Activated CD4-positive, alpha-beta memory T cell treated with anti-CD3 and anti-CD28 coated beads, Interleukin-2, amount 10 ng/mL, durations not matched to agents 7 days and 5 days (primary cell): ENCODE data around the gene IRF4. TPM values are rescaled to one million over a fixed set of nuclear protein-coding genes. Genes with fewer than 3 reads are reported as not detected.

ENCODE experiments used
- CTCF ChIA-PET: fragments of 350-600 bp; sonication (Branson Sonifier 250); formaldehyde crosslinking; loops from one replicate; lab custom pipeline; 2021; ENCODE audit warnings: antibody characterized with exemption, inconsistent platforms; lab: Charles Lee
- POLR2A ChIA-PET: fragments of 350-600 bp; sonication (Branson Sonifier 250); formaldehyde crosslinking; loops from one replicate; lab custom pipeline; 2021; ENCODE audit warnings: antibody characterized with exemption; lab: Charles Lee
- DNase-seq: peaks from one replicate; pipeline ENCODE4 v3.0.0-alpha.2; 2020
- H3K27ac Mint-ChIP-seq: one replicate; pipeline ENCODE4 v1.8.0; 2021; ENCODE audit warnings: mild to moderate bottlenecking, mixed read lengths
- H3K27me3 Mint-ChIP-seq: one replicate; pipeline ENCODE4 v1.8.0; 2021; ENCODE audit warnings: mixed read lengths
- H3K36me3 Mint-ChIP-seq: one replicate; pipeline ENCODE4 v1.8.0; 2021; ENCODE audit warnings: low read depth, mixed read lengths
- H3K4me1 Mint-ChIP-seq: one replicate; pipeline ENCODE4 v1.8.0; 2021; ENCODE audit warnings: mixed read lengths
- H3K4me3 Mint-ChIP-seq: one replicate; pipeline ENCODE4 v1.8.0; 2021; ENCODE audit warnings: mild to moderate bottlenecking, mixed read lengths
- H3K9me3 Mint-ChIP-seq: one replicate; pipeline ENCODE4 v1.8.0; 2021; ENCODE audit warnings: mixed read lengths
- total RNA-seq, 2 experiments: library from RNA; stranded (reverse); gene quantifications; one replicate each; pipeline ENCODE4 v1.2.3, GENCODE V29; 2021

Gene IRF4
- total RNA-seq = 100 to 1,000 TPM; 171 to 178 TPM

GRCh38 chr6:391559-392440, at the start of gene IRF4:
IRF4 (plus strand) TSS chr6:391752; CDS start chr6:393153, 1,401 bp downstream.
- peaks cover 56% of the 10 kb centered on the region for H3K4me1 Mint-ChIP-seq
- H3K36me3 Mint-ChIP-seq = peaks cover 39% of the 10 kb centered on the region
- DNase-seq = peak; percentile 76
- H3K27me3 Mint-ChIP-seq = no peaks in the 10 kb centered on the region
- peak within 1 kb of the TSS; percentile 98 for H3K27ac Mint-ChIP-seq
- POLR2A ChIA-PET = interaction anchor here (0.6 to 8.3 kb wide), 54 partner anchors 9 to 1136 kb away, joined by 3 to 328 read pairs (median 6); partner anchors contain the start of genes DUSP22 and EXOC2
- H3K4me3 Mint-ChIP-seq = peak within 1 kb of the TSS; percentile 98
- no peaks in the 10 kb centered on the region for H3K9me3 Mint-ChIP-seq
- CTCF ChIA-PET = interaction anchor here (0.5 to 7.3 kb wide), 17 partner anchors 13 to 281 kb away, joined by 3 to 57 read pairs (median 4); no protein-coding TSS in a partner anchor

- H3K36me3 Mint-ChIP-seq = peaks cover 14% of the 10 kb centered on the region
- no peak for DNase-seq
- ChIA-PET POLR2A (interaction anchor here (1.1 kb wide), 1 partner anchor 49 kb away, joined by 5 read pairs; no protein-coding TSS in a partner anchor), CTCF (interaction anchor here (1.4 to 2.8 kb wide), 2 partner anchors 126 to 153 kb away, joined by 3 to 13 read pairs; no protein-coding TSS in a partner anchor)
- peaks cover 44% of the 10 kb centered on the region for H3K4me1 Mint-ChIP-seq
- H3K27me3 Mint-ChIP-seq = no peaks in the 10 kb centered on the region
- no peak overlapping the region for H3K27ac Mint-ChIP-seq
- H3K4me3 Mint-ChIP-seq = no peak overlapping the region
- H3K9me3 Mint-ChIP-seq = no peaks in the 10 kb centered on the region
Measured at GRCh38 chr6:341914-342831, 49.4 kb upstream of the IRF4 start.

GRCh38 chr6:342832-343179, 48.7 kb upstream of the IRF4 start:
- no peaks in the 10 kb centered on the region for H3K9me3 Mint-ChIP-seq
- no peak for DNase-seq
- no peak overlapping the region for H3K4me3 Mint-ChIP-seq
- ChIA-PET POLR2A (no interaction called here), CTCF (no interaction called here)
- H3K36me3 Mint-ChIP-seq = peaks cover 13% of the 10 kb centered on the region
- H3K4me1 Mint-ChIP-seq = peaks cover 38% of the 10 kb centered on the region
- H3K27me3 Mint-ChIP-seq = no peaks in the 10 kb centered on the region
- H3K27ac Mint-ChIP-seq = no peak overlapping the region

- peaks cover 32% of the 10 kb centered on the region for H3K4me1 Mint-ChIP-seq
- no peaks in the 10 kb centered on the region for H3K27me3 Mint-ChIP-seq
- no peak overlapping the region for H3K4me3 Mint-ChIP-seq
- H3K9me3 Mint-ChIP-seq = no peaks in the 10 kb centered on the region
- H3K36me3 Mint-ChIP-seq = peaks cover 11% of the 10 kb centered on the region
- ChIA-PET CTCF (no interaction called here), POLR2A (no interaction called here)
- H3K27ac Mint-ChIP-seq = no peak overlapping the region
- no peak for DNase-seq
Measured at GRCh38 chr6:343226-343935, 48.2 kb upstream of the IRF4 start.

GRCh38 chr6:343960-344815, 47.4 kb upstream of the IRF4 start:
- H3K9me3 Mint-ChIP-seq = no peaks in the 10 kb centered on the region
- H3K4me1 Mint-ChIP-seq = peaks cover 25% of the 10 kb centered on the region
- no peaks in the 10 kb centered on the region for H3K27me3 Mint-ChIP-seq
- no peak for DNase-seq
- ChIA-PET CTCF (interaction anchor here (1.0 kb wide), 1 partner anchor 20 kb away, joined by 3 read pairs; no protein-coding TSS in a partner anchor), POLR2A (interaction anchor here (1.2 to 1.3 kb wide), 2 partner anchors 56 to 88 kb away, joined by 3 read pairs; no protein-coding TSS in a partner anchor)
- H3K4me3 Mint-ChIP-seq = no peak overlapping the region
- H3K27ac Mint-ChIP-seq = no peak overlapping the region
- H3K36me3 Mint-ChIP-seq = peaks cover 14% of the 10 kb centered on the region

- Mint-ChIP-seq H3K36me3 (peaks cover 14% of the 10 kb centered on the region), H3K27ac (no peak overlapping the region), H3K4me3 (no peak overlapping the region), H3K4me1 (peaks cover 19% of the 10 kb centered on the region), H3K9me3 (no peaks in the 10 kb centered on the region), H3K27me3 (no peaks in the 10 kb centered on the region)
- no peak for DNase-seq
- POLR2A ChIA-PET = interaction anchor here (1.2 to 1.3 kb wide), 2 partner anchors 55 to 89 kb away, joined by 3 read pairs; no protein-coding TSS in a partner anchor
- CTCF ChIA-PET = interaction anchor here (0.6 to 1.0 kb wide), 3 partner anchors 20 to 280 kb away, joined by 3 read pairs; no protein-coding TSS in a partner anchor
Measured at GRCh38 chr6:344816-345340, 46.7 kb upstream of the IRF4 start.

GRCh38 chr6:345747-346385, 45.7 kb upstream of the IRF4 start:
- no peak for DNase-seq
- H3K4me1 Mint-ChIP-seq = peaks cover 10% of the 10 kb centered on the region
- H3K27me3 Mint-ChIP-seq = no peaks in the 10 kb centered on the region
- CTCF ChIA-PET = no interaction called here
- POLR2A ChIA-PET = no interaction called here
- H3K4me3 Mint-ChIP-seq = no peak overlapping the region
- no peaks in the 10 kb centered on the region for H3K9me3 Mint-ChIP-seq
- H3K36me3 Mint-ChIP-seq = peaks cover 11% of the 10 kb centered on the region
- H3K27ac Mint-ChIP-seq = no peak overlapping the region

GRCh38 chr6:346386-347030, 45.0 kb upstream of the IRF4 start:
- H3K4me1 Mint-ChIP-seq = peaks cover 8% of the 10 kb centered on the region
- POLR2A ChIA-PET = no interaction called here
- CTCF ChIA-PET = no interaction called here

GRCh38 chr6:347232-347631, 44.3 kb upstream of the IRF4 start:
- Mint-ChIP-seq H3K27ac (no peak overlapping the region), H3K9me3 (no peaks in the 10 kb centered on the region), H3K4me1 (peaks cover 2% of the 10 kb centered on the region), H3K27me3 (no peaks in the 10 kb centered on the region), H3K4me3 (no peak overlapping the region), H3K36me3 (peaks cover 7% of the 10 kb centered on the region)
- POLR2A ChIA-PET = no interaction called here
- CTCF ChIA-PET = no interaction called here
- DNase-seq = no peak

More at GRCh38 chr6:346386-347030, 45.0 kb upstream of the IRF4 start:
- Mint-ChIP-seq H3K27me3 (no peaks in the 10 kb centered on the region), H3K9me3 (no peaks in the 10 kb centered on the region), H3K27ac (no peak overlapping the region), H3K4me3 (no peak overlapping the region), H3K36me3 (peaks cover 10% of the 10 kb centered on the region)
- DNase-seq = no peak

- no peak overlapping the region for H3K4me3 Mint-ChIP-seq
- peaks cover 7% of the 10 kb centered on the region for H3K36me3 Mint-ChIP-seq
- DNase-seq = no peak
- CTCF ChIA-PET = no interaction called here
- POLR2A ChIA-PET = no interaction called here
- H3K4me1 Mint-ChIP-seq = peaks cover 2% of the 10 kb centered on the region
- H3K27ac Mint-ChIP-seq = no peak overlapping the region
- no peaks in the 10 kb centered on the region for H3K9me3 Mint-ChIP-seq
- H3K27me3 Mint-ChIP-seq = no peaks in the 10 kb centered on the region
Measured at GRCh38 chr6:347951-348859, 43.3 kb upstream of the IRF4 start.
